HG03025 (cell line): ENCODE measurements around the gene NDST4.

ENCODE experiments used
- ATAC-seq: cut with Tn5 transposase; IDR thresholded peaks from one replicate; pipeline ENCODE4 v1.9.1; 2021; ENCODE audit warnings: mild to moderate bottlenecking, moderate library complexity; ENCODE audit not compliant: unreplicated experiment, low FRiP score

Gene NDST4

GRCh38 chr4:114807759-114808404 lies 305.5 kb downstream of the NDST4 start:
- ATAC-seq, result peak; percentile 100

- ATAC-seq, result no peak
These were observed 306.1 kb downstream of the NDST4 start for GRCh38 chr4:114807357-114807756.

- no peak for ATAC-seq
These were observed 321.4 kb downstream of the NDST4 start for GRCh38 chr4:114791976-114792375.

- no peak for ATAC-seq
These were observed 327.9 kb downstream of the NDST4 start for GRCh38 chr4:114785570-114785969.

GRCh38 chr4:114783215-114783595 lies 330.2 kb downstream of the NDST4 start:
- no peak for ATAC-seq

GRCh38 chr4:114782415-114783214 lies 330.8 kb downstream of the NDST4 start:
- ATAC-seq, result no peak

GRCh38 chr4:114780205-114780604 lies 333.2 kb downstream of the NDST4 start:
- no peak for ATAC-seq
